SK-N-SH (cell line): ENCODE measurements around the gene LSM10. TPM values are rescaled to one million over a fixed set of nuclear protein-coding genes. Genes with fewer than 3 reads are reported as not detected.

Experiments used
- CTCF ChIA-PET: fragments of 300-600, 350-600 bp; formaldehyde crosslinking; extraction: SDS; loops from one replicate; lab custom pipeline; 2021; lab: Yijun Ruan, JAX
- POLR2A ChIA-PET: fragments of 350-600 bp; sonication (Branson Sonifier 250); formaldehyde crosslinking; extraction: SDS; loops from one replicate; lab custom pipeline; 2020; ENCODE audit warnings: antibody characterized with exemption, inconsistent platforms; lab: Yijun Ruan, JAX
- DNase-seq: peaks from one replicate; pipeline ENCODE4 v3.0.0; 2012
- H2AFZ ChIP-seq: fragments of 200-600 bp; sonication (generic); 2 replicates; pipeline ENCODE4 v1.8.1; 2016; ENCODE audit warnings: antibody characterized with exemption, mild to moderate bottlenecking, low read depth
- H3F3A ChIP-seq: fragments of 200-600 bp; sonication (generic); replicated peaks from 2 replicates; pipeline ENCODE3; 2016; ENCODE audit warnings: antibody characterized with exemption, mild to moderate bottlenecking; ENCODE audit not compliant: insufficient read depth
- H3K27ac ChIP-seq, 2 experiments: fragments of 200-500 bp in 1 of 2; fragments of 200-600 bp in 1 of 2; sonication (Bioruptor generic) in 1 of 2; sonication (generic), shearing (Covaris generic) in 1 of 2; 2 replicates each; pipeline versions ENCODE4 v1.5.1 to v1.6.1; 2014 to 2016; ENCODE audit warnings: low read depth in 2 of 2, inconsistent platforms in 1 of 2, low read length in 1 of 2, mild to moderate bottlenecking in 1 of 2, mixed read lengths in 1 of 2
- H3K27me3 ChIP-seq: fragments of 200-600 bp; sonication (generic), shearing (Covaris generic); 2 replicates; pipeline ENCODE4 v1.6.1; 2016; ENCODE audit warnings: mixed run types; ENCODE audit not compliant: insufficient read depth
- H3K36me3 ChIP-seq, 2 experiments: fragments of 200-500 bp in 1 of 2; fragments of 200-600 bp in 1 of 2; sonication (Bioruptor generic) in 1 of 2; sonication (generic) in 1 of 2; replicated peaks in 1 of 2; 2 replicates each; pipeline versions ENCODE3 to v1.5.1; 2014 to 2016; ENCODE audit warnings: low read length in 1 of 2, mild to moderate bottlenecking in 1 of 2; ENCODE audit not compliant: insufficient read depth in 2 of 2, control insufficient read depth in 1 of 2
- H3K4me1 ChIP-seq, 2 experiments: fragments of 200-500 bp in 1 of 2; fragments of 200-600 bp in 1 of 2; sonication (Bioruptor generic) in 1 of 2; sonication (generic), shearing (Covaris generic) in 1 of 2; 2 replicates each; pipeline versions ENCODE4 v1.5.1 to v1.6.1; 2014 to 2016; ENCODE audit warnings: low read depth in 1 of 2, low read length in 1 of 2, mixed run types in 1 of 2; ENCODE audit not compliant: insufficient read depth in 2 of 2, control insufficient read depth in 1 of 2
- H3K4me2 ChIP-seq: fragments of 200-600 bp; sonication (generic), shearing (Covaris generic); 2 replicates; pipeline ENCODE4 v1.6.1; 2017; ENCODE audit warnings: mixed run types
- H3K4me3 ChIP-seq, 2 experiments: fragments of 200-500 bp in 1 of 2; fragments of 200-600 bp in 1 of 2; sonication (Bioruptor generic) in 1 of 2; sonication (generic), shearing (Covaris generic) in 1 of 2; 2 replicates each; pipeline versions ENCODE4 v1.5.1 to v1.8.1; 2014 to 2016; ENCODE audit warnings: low read depth in 2 of 2, inconsistent platforms in 1 of 2, low read length in 1 of 2, mild to moderate bottlenecking in 1 of 2, mixed read lengths in 1 of 2, moderate library complexity in 1 of 2
- H3K79me2 ChIP-seq: fragments of 200-600 bp; sonication (generic); 2 replicates; pipeline ENCODE4 v1.8.1; 2017; ENCODE audit warnings: mild to moderate bottlenecking; ENCODE audit not compliant: insufficient read depth
- H3K9ac ChIP-seq: fragments of 200-600 bp; sonication (generic); 2 replicates; pipeline ENCODE4 v1.6.1; 2017; ENCODE audit warnings: mixed run types
- H3K9me2 ChIP-seq: fragments of 200-600 bp; sonication (generic); 2 replicates; pipeline ENCODE4 v1.6.1; 2017; ENCODE audit warnings: mixed run types
- H3K9me3 ChIP-seq: fragments of 200-600 bp; sonication (generic); 2 replicates; pipeline ENCODE4 v1.6.1; 2017; ENCODE audit warnings: mixed run types, mild to moderate bottlenecking, moderate library complexity
- H4K20me1 ChIP-seq: fragments of 200-600 bp; sonication (generic); 2 replicates; pipeline ENCODE4 v1.6.1; 2017; ENCODE audit warnings: mild to moderate bottlenecking, mixed run types; ENCODE audit not compliant: insufficient read depth
- EP300 ChIP-seq, 2 experiments: IDR thresholded peaks; 2 replicates each; pipeline versions ENCODE4 v1.4.0 to v1.6.1; 2012; ENCODE audit warnings: borderline replicate concordance in 1 of 2, low read depth in 1 of 2, low read length in 1 of 2
- GABPA ChIP-seq: IDR thresholded peaks from 2 replicates; pipeline ENCODE4 v1.4.0; 2012; ENCODE audit warnings: low read depth, mild to moderate bottlenecking
- JUND ChIP-seq: IDR thresholded peaks from 2 replicates; pipeline ENCODE4 v1.4.0; 2012
- MXI1 ChIP-seq: IDR thresholded peaks from 2 replicates; pipeline ENCODE4 v1.6.1; 2012; ENCODE audit warnings: mild to moderate bottlenecking, low read depth, low read length, improper control_type of control experiment
- NFIC ChIP-seq: IDR thresholded peaks from 2 replicates; pipeline ENCODE4 v1.4.0; 2012; ENCODE audit warnings: borderline replicate concordance
- NRF1 ChIP-seq: IDR thresholded peaks from 2 replicates; pipeline ENCODE4 v1.6.1; 2012; ENCODE audit warnings: low read depth, mild to moderate bottlenecking, low read length
- RXRA ChIP-seq: IDR thresholded peaks from 2 replicates; pipeline ENCODE4 v1.4.0; 2012; ENCODE audit warnings: low read depth, mild to moderate bottlenecking, borderline replicate concordance
- SIN3A ChIP-seq: IDR thresholded peaks from 2 replicates; pipeline ENCODE4 v1.6.1; 2012; ENCODE audit warnings: low read depth, mild to moderate bottlenecking, low read length, moderate library complexity, borderline replicate concordance
- TCF12 ChIP-seq: IDR thresholded peaks from 2 replicates; pipeline ENCODE4 v1.4.0; 2012
- USF2 ChIP-seq: fragments of 150-350 bp; IDR thresholded peaks from 2 replicates; pipeline ENCODE4 v1.6.1; 2017; ENCODE audit warnings: antibody characterized with exemption, low read length, low read depth, borderline replicate concordance
- WGBS: methylation state at CpG from one replicate; pipeline ENCODE4 v1.1.6; 2017; ENCODE audit warnings: low lambda C conversion rate; 5-methylcytosine and 5-hydroxymethylcytosine counted together
- polyA plus RNA-seq, 3 experiments: library from polyadenylated mRNA; depleted of rRNA; stranded (reverse); fragments of >200 nt; gene quantifications; 2 replicates each; pipeline ENCODE4 v1.2.3, GENCODE V29; 2012
- TF ChIP-seq, protein P1 (sequence below): fragments of 150-350 bp; IDR thresholded peaks from 2 replicates; pipeline ENCODE4 v1.6.1; 2016; ENCODE audit warnings: mild to moderate bottlenecking, low read depth, low read length

Gene LSM10
- polyA plus RNA-seq, 1 of the 3 experiments (the other 2 are of a cell fraction), result 96.8 TPM

- TF ChIP-seq, protein P1, sequence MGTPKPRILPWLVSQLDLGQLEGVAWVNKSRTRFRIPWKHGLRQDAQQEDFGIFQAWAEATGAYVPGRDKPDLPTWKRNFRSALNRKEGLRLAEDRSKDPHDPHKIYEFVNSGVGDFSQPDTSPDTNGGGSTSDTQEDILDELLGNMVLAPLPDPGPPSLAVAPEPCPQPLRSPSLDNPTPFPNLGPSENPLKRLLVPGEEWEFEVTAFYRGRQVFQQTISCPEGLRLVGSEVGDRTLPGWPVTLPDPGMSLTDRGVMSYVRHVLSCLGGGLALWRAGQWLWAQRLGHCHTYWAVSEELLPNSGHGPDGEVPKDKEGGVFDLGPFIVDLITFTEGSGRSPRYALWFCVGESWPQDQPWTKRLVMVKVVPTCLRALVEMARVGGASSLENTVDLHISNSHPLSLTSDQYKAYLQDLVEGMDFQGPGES, result no peak
- no peak for TF ChIP-seq SIN3A
- no peak for TF ChIP-seq TCF12
- no peak for TF ChIP-seq USF2
- TF ChIP-seq NFIC, result no peak
These were observed 4.1 kb upstream of the LSM10 start (continued) for GRCh38 chr1:36401602-36402503.

DNA sequence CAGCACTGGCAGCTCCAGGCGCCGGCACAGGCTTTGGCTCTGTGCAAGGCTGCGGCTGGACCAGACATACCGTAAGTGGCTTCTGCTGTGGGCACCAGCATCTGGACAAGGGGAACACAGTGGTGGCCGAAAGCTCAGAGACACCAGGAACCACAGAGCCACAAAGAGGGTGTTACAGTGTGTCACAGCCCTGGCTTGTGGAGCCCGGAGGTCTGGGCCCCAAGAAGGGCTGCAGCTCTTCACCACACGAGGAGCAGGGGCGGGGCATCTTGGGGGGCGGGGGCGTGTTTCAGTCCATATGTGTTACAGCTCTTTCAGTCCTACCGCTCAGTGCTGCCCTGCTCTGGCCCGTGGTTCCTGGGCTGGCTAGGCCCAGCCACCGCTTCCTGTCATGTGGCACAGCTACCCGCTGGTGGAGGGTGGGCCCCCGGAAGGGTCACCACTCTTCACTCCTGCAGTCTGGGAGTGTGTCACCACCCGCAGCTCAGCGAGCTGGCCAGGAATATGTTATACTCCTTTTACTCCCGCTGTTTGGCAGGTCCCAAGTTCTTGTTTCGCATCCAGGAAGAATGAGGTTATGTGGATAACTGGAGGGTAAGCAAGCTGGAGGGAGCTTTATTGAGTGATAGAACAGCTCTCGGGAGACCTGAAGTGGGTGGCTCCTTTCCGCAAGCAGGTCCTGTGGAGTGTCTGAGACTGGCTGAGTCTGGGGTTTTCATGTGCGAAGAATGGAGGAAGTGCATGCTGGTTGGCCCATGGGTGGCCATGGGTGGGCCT lies 3.3 kb upstream of the LSM10 start:
- Histone ChIP-seq H3K79me2 (peaks cover 15% of the 10 kb centered on the region), H3K4me3 (no peak overlapping the region), H3K27ac (no peak overlapping the region), H3F3A (peaks cover 5% of the 10 kb centered on the region), H3K36me3 (no peaks in the 10 kb centered on the region), H4K20me1 (no peaks in the 10 kb centered on the region), H3K9ac (no peak overlapping the region), H2AFZ (no peak overlapping the region), H3K4me1 (peaks cover 0 to 5% of the 10 kb centered on the region in 2 experiments; a peak in 2 of 4 replicates), H3K27me3 (no peaks in the 10 kb centered on the region), H3K4me2 (no peak overlapping the region), H3K9me3 (no peaks in the 10 kb centered on the region), H3K9me2 (no peaks in the 10 kb centered on the region)
- 95% methylated on average over 8 of the region's 22 CpGs for WGBS
- TF ChIP-seq EP300 (IDR thresholded peaks at IDR 0.05; ENCODE audit: borderline replicate concordance in 1 of 2, low read depth in 1 of 2, low read length in 1 of 2) (no peak), MXI1 (no peak), NRF1 (no peak), GABPA (no peak), JUND (no peak), RXRA (no peak)
- TF ChIP-seq, protein P1, result no peak
- POLR2A ChIA-PET, result interaction anchor here (1.0 kb wide), 1 partner anchor 15 kb away, joined by 3 read pairs; no protein-coding TSS in a partner anchor
- no peak for DNase-seq
- CTCF ChIA-PET, result interaction anchor here (0.8 to 2.2 kb wide), 5 partner anchors 19 to 1113 kb away, joined by 3 to 7 read pairs (median 3); partner anchors contain the start of genes MEAF6 and TRAPPC3
